Activated CD8-positive, alpha-beta memory T cell treated with anti-CD3 and anti-CD28 coated beads for 1 hour (primary cell): ENCODE measurements around the gene RIF1.
A peak's percentile ranks its signal among the peaks of the same experiment; 100 is the strongest.

Experiments used
- DNase-seq, 2 donors: peaks; one replicate each; pipeline ENCODE4 v3.0.0-alpha.2; 2020; ENCODE audit warnings: low read depth in 1 of 2; ENCODE audit errors: extremely low read depth in 1 of 2

Gene RIF1

GRCh38 chr2:151409601-151410484 is at the start of gene RIF1:
TSS of gene RIF1 (plus strand) at chr2:151409902. CDS start at chr2:151410424, 522 bp downstream.
- DNase-seq = peak; percentile 25 to 57

DNA sequence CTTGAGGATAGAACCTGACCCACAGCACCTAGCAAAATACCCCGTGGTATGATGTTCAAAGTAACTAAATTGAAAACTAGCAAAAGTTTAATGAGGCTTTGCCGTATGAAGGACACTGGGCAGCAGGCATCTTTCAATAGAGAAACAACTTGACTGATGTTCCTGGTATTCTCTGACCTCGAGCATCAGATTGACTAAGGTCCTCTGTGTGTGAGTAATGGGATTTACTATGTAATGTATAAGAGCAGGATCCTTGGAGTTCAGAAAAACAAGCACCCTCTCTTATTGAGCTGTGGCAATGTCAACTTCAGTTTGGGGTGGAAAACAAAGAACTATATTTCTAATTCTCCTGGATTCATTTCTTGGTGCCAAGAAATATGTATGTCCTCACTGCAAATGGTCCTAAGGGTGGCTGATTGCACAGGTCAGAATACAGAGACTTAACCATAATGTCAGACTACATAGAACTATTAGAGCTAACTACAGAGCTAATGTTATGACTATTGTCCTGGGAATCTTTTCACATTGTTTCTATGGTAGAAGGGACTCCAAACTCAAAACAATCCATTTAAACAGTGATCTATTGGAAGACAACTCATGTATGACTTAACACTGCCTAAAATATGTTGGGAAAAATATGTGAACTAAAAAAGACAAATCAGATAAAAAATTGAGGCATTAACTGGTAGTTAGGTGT is 47.9 kb upstream of the RIF1 start:
- DNase-seq = no peak

- DNase-seq = no peak
Observed at GRCh38 chr2:151363709-151364108, 46.0 kb upstream of the RIF1 start.

DNA sequence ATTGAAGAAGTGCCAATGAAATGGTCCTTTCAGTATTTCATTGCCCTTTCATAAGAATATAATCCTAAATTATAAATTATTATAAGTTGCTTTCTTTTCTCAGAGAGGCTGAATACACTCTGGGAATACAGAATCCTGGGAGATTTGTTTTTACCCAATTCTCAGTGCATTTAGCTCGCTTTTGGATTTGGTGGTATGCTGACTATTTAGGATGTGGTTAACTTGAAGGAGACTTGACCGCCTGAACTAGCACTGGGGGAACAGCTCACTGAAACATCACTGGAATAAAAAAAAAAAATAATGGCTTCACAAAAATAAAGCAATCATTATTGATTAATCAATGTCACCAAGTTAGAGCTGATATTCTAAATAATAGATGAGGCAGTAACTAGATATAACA is 42.1 kb upstream of the RIF1 start:
- no peak for DNase-seq

GRCh38 chr2:151374436-151374835 is 35.3 kb upstream of the RIF1 start:
- DNase-seq = no peak

- DNase-seq = no peak
Observed at GRCh38 chr2:151379169-151379568, 30.5 kb upstream of the RIF1 start.

DNA sequence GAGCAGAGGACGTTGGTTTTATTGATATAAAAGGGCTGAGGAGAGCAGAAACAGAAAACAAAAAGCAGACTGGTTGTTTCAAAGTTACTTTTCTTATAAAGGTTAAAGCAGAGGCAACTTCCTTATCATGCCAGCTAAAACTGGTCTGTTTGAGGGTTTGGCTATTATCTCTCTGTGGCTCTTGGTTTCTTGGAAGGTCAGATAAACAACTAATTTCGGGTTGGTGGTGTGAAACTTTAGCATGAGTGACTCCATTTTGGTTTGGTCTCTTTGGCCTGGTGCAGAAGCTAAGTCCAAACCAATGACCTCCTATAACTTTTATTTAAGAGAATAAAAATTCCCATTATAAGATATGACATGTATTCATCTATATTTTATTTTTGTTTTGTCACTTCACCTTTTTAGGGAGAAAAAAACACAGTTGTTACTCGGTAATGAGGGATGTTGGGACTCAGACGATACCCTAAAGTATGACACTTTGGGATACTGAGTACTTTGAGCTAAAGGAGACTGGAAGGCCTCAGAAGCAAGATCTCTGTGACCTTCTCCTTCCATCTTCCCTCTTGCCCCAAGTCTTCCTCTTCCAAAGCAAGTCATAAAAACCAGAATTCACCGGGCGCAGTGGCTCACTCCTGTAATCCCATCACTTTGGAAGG is 29.0 kb upstream of the RIF1 start:
- no peak for DNase-seq

DNA sequence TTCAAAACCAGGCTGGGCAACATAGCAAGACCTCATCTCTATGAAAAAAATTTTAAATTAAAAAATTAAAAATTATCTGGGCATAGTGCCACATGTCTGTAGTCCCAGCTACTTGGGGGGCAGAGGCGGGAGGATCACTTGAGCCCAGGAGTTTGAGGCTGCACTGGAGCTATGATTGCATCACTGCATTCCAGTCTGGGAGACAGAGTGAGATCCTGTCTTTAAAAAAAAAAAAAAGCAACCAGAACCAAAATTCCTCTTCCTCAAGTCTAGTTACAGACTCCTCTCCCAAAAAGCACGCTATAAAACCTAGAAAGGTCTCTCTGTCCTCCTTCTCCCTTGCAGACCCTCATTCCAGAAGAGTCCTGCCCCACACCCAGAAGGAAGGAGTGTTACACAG is 28.4 kb upstream of the RIF1 start:
- no peak for DNase-seq

DNA sequence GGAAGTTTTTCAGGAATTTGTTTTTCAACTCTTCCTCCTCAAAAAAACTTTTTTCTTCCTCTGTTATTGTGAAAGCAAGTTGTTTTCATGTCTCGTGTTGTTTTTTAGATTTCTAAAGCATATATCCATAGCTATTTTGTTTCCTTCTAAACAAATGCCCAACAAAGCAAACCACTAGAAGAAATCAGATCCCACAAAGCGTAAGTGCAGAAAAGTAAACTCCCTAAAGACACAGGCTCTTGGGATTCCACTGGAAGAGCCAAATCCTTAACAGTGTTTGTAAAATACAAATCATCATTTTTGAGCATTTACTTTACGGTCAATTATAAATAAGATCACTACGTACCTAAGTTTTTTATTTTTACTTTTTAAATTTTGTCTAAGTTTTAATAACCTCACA is 21.7 kb upstream of the RIF1 start:
- no peak for DNase-seq

- no peak for DNase-seq
Observed at GRCh38 chr2:151391436-151391835, 18.3 kb upstream of the RIF1 start.

- DNase-seq = no peak
Observed at GRCh38 chr2:151394509-151394908, 15.2 kb upstream of the RIF1 start.

- DNase-seq = no peak
Observed at GRCh38 chr2:151395509-151396374, 14.0 kb upstream of the RIF1 start.

- DNase-seq = no peak
Observed at GRCh38 chr2:151399981-151400380, 9.7 kb upstream of the RIF1 start.

- no peak for DNase-seq
Observed at GRCh38 chr2:151401149-151401548, 8.6 kb upstream of the RIF1 start.

DNA sequence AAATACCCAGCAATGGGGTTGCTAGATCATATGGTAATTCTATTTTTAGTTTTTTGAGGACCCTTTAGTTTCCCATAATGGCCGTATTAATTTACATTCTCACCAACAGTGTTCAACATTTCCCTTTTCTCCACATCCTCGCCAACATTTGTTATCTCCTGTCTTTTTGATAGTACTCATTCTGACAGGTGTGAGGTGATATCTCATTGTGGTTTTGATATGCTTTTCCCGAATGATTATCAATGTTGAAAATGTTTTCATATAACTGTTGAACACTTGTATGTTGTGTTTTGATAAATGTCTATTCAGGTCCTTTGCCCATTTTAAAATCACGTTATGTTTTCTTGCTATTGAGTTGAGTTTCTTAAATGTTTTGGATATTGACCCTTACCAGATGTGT is 5.8 kb upstream of the RIF1 start:
- DNase-seq = no peak

DNA sequence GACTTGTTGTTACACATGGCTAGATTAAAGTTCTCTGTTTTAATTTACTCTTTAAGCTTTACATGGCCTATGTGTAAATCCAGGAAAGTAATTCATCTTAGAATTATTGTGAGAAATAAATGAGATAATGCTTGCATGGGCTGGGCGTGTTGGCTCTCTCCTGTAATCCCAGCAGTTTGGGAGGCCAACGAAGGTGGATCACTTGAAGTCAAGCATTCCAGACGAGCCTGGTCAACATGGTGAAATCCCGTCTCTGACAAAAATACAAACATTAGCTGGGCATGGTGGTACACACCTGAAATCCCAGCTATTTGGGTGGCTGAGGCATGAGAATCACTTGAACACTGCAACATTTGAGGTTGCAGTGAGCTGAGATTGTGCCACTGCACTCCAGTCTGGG is 4.3 kb upstream of the RIF1 start:
- no peak for DNase-seq

- DNase-seq = no peak
Observed at GRCh38 chr2:151407281-151407680, 2.4 kb upstream of the RIF1 start.

- no peak for DNase-seq
Observed at GRCh38 chr2:151408788-151409600, 708 bp upstream of the RIF1 start.

DNA sequence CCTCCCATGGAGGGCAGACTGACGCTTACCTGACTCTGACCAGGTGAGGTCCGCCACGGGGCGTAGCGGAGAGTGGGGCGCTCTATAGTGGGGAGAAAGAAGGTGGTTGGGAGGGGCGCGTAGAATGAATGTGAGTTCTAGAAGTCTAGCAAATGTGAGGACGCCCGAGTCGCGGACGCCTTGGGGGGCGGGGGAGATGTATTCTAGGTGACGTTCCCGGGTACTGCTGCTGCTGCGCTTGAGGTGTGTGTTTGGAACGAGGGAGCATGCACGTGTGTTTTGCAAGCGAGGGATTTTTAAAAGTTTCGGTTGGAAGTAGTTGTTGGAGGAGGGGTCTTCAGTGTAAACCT is 758 bp downstream of the RIF1 start:
- DNase-seq = peak in 1 of 2 donors; percentile 20

DNA sequence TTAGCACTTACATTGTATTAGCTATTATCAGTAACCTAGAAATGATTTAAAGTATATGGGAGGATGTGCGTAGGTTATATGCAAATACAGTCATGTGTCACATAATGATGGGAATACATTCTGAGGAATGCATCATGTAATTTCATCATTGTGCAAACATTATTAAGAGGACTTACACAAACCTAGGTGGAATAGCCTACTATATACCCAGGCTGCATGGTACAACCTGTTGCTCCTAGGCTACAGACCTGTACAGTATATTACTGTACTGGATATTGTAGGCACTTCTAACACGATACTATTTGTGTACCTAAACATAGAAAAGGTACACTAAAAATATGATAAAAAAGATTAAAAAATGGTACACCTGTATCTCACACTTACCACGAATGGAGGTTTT is 7.9 kb downstream of the RIF1 start:
- DNase-seq = no peak
